GM19463 (cell line): ENCODE measurements around the gene MEF2D.

ENCODE experiments used
- ATAC-seq: cut with Tn5 transposase; IDR thresholded peaks from one replicate; pipeline ENCODE4 v1.9.1; 2021; ENCODE audit warnings: mild to moderate bottlenecking, moderate library complexity; ENCODE audit not compliant: unreplicated experiment

MEF2D gene

DNA sequence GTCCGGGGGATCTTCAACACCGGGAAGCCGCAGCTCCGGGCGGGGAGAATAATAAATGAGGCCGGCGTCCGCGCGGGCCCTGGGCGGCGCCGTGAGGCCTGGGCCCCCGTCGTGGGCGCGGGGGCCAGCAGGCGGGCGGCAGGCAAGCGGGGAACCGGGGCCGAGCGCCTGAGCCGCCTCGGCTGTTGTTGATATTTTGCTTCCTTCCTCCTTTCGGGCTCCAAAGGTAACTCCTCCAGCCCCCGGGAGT is at the start of gene MEF2D:
Gene MEF2D, minus strand, starts transcription at position 233 of the 250 bp plus-strand sequence. CDS start 17,483 bp downstream, outside the sequence.
- ATAC-seq, result no peak

- no peak for ATAC-seq
Observed at GRCh38 chr1:156550346-156550745, 49.8 kb upstream of the MEF2D start.

DNA sequence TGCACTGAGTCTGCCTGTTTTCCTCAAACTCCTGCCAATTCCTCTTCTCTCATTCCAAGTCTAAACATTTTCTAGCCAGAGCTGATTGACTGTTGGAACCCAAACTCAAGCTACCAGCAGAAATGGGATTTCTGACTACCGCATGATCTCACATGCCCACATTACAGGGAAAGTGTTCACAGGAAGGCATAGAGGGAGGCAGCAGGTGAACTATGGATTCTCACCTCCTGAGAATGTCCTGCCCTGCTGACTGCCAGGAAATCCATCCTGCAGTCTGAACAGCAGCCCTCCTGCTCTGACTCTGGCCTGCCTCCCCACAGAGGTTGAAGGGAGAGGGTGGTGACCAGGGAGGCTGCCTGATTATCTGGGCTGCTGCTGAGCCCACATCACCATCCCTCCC is 49.3 kb upstream of the MEF2D start:
- no peak for ATAC-seq

DNA sequence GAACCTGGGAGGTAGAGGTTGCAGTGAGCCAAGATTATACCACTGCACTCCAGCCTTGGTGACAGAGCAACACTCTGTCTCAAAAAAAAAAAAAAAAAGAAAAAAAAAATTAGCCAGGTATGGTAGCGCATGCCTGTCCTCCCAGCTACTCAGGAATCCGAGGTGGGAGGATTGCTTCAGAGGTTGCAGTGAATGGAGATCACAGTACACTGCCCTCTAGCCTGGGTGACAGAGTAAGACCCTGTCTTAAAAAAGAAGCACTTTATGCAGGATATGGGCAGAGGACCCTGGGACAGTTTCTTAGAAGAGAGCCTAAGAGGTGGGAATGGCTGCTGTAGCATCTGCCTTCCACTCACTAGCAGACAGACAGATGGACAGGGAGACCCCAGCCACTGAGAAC is 48.8 kb upstream of the MEF2D start:
- no peak for ATAC-seq

GRCh38 chr1:156547982-156548381 is 47.4 kb upstream of the MEF2D start:
- ATAC-seq, result no peak

GRCh38 chr1:156547434-156547833 is 46.9 kb upstream of the MEF2D start:
- ATAC-seq, result no peak

DNA sequence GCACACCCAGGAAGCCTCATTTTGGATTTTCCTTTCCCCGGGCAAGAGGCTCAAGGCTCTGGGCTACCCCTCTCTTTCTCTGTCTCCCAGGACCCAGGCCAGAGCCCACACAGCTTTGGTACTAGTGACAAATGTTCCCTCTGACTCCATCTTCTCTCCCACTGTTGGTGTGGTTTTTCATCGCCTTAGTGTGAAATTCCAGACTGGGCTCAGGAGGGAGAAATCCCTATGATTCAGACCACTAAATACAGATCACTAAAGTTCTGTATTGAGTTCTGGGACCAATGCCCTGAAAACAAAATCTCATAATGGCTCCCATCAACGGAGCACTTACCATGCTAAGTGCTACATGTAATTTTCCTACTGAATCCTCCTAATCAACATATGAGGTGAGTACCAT is 45.7 kb upstream of the MEF2D start:
- ATAC-seq, result no peak

- ATAC-seq, result no peak
Observed at GRCh38 chr1:156544592-156545102, 44.1 kb upstream of the MEF2D start.

DNA sequence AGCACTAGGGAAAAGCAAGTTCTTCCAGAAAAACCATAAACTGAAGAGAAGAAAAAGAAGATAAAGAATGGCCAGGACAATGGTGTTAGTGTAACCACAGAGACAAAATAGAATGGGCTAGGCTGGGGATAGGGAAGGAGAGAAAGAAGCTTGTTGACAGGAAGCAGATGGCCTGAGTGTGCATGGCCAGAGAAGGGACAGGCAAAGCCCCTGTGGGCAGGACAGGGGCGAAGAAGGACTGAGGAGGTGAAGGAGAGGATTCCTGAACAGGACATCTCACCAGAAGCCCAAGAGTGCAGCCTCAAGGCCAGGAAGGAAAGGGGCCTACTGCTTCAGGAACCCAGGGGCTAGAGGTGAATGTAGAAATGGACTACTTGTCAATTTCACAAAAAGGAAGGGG is 42.5 kb upstream of the MEF2D start:
- no peak for ATAC-seq

DNA sequence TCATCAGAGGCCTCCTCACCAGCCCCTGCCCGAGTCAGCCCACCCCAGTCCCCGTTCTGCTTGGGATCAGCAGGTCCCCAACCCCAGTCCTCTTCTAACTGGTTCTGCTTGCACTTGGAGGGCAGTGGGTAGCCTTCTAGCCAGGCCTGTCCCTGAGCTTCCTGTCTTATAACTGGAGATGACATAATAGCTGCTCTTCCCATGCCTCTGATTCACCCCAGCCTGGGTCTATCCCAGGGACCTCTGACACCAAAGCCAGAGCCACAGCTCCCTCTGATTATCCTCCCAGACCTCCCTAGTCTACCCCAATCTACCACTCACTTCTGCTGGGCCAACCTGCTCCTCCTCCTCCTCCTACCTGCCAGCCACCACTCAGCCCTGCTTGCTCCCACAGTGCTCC is 40.4 kb upstream of the MEF2D start:
- ATAC-seq, result no peak

DNA sequence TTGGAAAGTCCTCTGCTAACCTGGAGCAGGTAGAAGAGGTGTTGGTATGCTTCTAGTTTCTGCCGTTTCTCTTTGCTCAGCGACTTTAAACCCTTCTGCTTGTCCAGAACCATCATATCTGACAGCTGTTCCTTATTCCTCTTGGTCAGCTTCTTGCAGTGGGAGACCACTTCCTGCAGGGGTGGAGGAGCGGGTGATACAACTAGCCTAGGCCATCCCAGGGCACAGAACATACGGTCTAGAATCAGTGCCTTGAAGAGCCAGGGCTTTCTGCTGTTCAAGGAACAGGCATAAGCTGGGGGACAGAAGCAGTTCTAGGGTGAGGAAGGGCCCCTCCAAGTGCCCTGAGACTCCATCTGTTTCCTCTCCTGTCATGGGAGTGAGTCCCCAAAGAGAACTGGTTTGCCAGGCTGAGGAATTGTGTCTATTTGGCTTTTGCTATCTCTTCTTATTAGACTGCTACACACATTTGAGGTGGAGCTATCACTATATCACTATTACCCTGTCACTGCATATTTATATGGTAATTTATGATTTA is 39.3 kb upstream of the MEF2D start:
- no peak for ATAC-seq

DNA sequence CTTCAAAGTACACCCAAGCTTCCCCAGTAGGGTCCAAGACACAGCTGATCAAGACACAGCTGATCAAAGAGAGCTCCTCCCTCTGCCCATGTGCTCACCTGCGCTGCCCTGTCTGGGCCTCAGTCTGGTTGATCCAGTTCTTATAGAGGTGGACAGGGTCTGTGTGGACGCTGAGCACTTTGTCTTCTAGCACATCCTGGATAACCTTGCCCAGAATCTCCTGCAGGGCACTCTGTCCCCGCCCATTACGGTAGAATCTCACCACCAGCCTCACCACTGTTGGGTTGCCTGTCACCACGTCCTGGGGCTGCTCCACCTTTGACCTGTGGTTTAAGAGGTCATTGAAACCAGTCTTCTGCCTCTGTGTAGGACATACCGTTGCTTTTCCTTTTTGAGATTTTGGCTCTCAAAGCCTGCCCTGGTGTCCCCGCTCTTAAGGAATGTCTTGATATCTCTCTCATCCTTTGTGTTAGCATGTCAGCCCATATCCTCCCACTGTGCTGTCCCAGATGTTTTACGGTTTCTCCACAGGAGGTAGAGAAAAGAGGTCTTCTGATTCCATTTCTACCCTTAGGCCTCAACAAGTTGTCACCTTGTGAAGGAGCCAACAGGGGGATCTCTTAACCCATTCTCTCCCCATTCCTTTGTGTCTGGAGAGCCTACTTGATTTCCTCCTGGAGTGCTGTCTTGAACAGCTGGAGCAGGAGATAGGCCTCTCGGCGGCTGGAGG is 38.3 kb upstream of the MEF2D start:
- no peak for ATAC-seq

DNA sequence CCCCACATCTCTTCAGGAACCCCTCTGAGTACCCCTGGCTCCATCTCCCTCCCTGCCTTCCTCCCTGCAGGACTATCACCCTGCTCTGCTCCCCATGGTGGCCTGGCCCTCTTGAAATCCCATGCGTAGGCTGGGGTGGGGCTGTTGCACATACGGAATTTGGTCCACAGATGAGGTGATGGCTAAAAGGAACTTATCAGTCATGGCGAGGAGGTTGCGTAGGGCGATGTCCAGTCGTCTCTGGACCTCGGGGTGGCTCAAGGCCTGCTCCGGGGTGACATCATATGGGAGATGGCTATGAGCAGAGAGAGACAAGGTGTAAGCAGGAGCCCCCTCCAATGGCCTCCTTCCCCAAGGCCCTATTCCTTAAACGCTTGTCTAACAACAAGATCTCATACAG is 36.5 kb upstream of the MEF2D start:
- no peak for ATAC-seq

DNA sequence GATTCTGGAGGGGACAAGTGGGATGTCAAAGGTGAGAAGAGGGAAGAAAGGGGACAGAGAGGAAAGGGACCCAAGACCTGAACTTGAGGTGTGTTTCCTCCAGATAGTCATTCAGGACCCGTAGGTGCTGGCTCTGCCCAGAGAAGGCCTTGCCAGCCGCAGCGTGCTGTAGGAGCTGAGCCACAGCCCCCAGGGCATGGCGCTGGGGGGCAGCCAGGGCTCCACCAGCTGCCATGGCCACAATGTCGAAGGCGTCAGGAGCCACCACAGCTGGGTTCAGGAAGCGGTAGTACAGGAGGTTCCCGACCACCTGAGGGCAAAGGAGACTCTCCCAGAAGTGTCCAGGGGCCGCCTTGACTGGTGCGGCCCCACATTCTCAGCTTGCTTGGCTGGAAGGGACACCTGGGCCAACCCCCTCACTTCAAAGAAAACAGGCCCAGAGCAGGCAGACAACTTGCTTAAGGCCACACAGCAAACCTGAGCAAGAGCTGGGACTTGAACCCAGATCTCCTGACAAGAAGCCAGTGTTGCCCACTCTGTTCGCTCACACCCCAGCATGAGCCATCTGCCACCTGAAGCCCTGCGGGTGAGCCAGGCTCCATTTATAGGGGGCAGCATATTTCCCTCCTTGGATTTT is 34.0 kb upstream of the MEF2D start:
- ATAC-seq, result no peak

DNA sequence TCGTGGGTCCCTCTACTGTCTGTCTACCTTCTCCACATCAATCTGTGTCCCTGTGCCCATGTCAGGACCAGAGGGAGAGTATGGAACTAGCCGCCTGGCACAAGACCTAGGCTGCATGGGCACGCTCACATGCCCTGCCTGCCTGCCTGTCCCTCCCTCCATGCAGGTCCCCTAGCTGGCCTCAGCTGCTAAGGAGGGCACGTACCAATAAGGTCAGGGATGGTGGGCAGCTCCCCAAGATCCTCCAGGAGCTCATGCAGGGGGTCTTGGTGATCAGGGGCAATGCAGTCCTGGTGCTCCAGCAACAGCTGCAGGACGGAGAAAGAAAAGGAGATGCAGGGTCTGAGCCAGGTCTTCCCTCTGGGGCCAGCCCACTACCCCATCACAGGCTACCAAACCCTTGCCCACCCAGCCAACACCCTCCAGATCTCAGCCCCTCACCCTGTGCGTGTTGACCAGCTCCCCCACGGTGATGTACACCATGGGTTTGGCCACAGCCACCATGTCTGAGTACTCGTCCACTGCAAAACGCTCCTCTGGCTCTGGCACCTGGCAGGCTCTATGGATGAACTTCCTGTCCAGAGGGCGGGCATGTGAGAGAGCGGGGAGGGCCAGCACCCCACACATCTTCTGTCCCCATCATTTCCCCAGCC is 33.1 kb upstream of the MEF2D start:
- ATAC-seq, result no peak

GRCh38 chr1:156532374-156532773 is 31.8 kb upstream of the MEF2D start:
- no peak for ATAC-seq

DNA sequence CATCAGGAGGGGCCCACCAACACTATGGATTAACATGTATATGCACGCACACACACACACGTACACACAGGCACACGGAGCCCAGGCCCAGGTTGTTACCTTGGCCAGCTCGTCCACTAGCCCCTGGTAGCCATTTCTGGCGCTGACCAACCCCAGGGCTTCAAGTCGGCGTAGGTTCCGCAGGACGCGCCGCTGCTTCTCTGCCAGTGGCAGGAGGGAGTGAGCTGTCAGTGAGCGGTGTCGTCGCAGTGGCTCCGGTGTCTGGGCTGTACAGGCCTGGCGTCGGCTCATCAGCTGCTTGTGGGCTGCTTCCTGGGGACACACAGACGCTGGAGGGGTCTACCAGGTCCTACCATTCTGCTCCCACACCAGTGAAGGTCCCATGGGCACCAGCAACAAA is 29.4 kb upstream of the MEF2D start:
- ATAC-seq, result no peak

DNA sequence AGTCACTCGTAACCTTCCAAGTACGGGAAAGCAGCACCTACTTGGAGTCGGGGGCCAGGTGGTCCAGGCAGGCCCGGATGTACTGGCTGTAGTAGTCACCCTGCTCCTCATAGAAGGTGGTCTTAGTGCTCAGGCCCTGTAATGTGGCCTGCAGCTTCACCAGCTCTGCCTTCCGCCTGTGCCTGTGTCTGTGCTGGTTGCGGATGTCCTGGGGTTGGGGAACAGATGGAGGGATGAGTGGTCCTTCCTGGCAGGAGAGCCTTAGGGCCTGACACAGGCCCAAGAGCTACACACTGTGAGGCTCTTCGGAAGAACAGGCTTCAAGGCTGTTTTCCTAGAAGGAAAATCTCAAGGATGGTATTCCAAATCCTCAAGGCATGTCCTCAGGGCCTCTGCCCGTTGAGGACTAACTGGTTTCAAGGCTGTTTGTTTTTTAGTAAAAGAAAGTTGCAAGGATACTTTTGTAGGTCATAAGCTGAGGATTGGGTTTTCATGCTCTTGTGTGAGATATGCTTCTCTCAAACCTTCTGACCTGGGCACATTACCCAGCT is 28.4 kb upstream of the MEF2D start:
- no peak for ATAC-seq

- ATAC-seq, result no peak
Observed at GRCh38 chr1:156528231-156528630, 27.7 kb upstream of the MEF2D start.

DNA sequence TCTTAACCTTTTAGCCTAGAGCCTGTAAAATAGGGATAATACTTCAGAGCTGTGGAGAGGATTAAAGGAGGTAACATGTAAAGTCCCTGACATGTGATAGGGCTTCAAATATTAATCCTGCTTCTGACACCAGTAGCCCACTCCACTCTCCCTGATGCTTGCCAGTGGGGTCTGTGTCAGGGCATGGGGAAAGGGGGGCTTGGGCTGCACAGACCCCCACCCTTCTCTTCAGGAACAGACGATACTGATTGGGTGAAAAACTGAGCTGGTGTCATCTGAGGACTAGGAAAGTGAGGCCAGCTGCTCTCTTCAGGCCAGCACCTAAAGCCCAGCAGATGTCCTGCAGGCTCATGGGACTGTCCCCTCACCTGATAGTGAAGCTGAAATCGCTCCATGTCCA is 27.0 kb upstream of the MEF2D start:
- no peak for ATAC-seq

DNA sequence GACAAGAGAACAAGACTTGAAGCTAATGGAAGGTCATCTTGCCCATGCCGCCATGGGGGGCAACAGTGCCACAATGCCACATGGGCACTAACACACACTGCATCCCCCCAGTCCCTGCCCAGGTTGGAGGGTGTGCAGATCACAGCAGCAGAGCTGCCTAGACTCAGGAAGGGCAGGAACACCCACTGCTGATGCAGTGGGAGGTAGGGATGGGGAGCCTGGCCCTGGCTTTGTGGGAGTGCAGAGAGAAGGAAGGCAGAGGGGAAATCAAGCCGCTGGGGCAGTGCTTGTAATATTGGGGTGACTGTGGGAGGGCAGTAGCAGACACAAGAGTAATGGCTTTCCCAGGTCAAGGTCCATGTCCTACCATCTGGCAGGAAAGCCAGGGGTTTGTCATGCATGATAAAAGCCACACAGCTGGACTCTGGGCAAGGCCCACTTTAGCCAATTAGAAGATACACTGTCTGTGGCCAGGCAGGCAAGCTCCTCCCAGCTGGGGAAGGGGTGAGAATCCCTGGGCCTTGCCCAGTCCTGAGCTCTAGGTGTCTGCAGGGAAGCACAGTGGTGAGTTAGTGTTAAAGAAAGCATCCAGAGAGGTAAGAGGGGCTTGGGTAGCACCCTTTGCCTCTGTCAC is 25.4 kb upstream of the MEF2D start:
- ATAC-seq, result no peak
